Measurements from ENCODE around the gene DUSP22.
"Not testable (repeated sequence)": the region's sequence is repeated elsewhere in the genome, so short reads cannot be mapped to it uniquely, and the experiment has no call there.

The DUSP22 gene, protein sequence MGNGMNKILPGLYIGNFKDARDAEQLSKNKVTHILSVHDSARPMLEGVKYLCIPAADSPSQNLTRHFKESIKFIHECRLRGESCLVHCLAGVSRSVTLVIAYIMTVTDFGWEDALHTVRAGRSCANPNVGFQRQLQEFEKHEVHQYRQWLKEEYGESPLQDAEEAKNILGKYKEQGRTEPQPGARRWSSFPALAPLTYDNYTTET

DNA sequence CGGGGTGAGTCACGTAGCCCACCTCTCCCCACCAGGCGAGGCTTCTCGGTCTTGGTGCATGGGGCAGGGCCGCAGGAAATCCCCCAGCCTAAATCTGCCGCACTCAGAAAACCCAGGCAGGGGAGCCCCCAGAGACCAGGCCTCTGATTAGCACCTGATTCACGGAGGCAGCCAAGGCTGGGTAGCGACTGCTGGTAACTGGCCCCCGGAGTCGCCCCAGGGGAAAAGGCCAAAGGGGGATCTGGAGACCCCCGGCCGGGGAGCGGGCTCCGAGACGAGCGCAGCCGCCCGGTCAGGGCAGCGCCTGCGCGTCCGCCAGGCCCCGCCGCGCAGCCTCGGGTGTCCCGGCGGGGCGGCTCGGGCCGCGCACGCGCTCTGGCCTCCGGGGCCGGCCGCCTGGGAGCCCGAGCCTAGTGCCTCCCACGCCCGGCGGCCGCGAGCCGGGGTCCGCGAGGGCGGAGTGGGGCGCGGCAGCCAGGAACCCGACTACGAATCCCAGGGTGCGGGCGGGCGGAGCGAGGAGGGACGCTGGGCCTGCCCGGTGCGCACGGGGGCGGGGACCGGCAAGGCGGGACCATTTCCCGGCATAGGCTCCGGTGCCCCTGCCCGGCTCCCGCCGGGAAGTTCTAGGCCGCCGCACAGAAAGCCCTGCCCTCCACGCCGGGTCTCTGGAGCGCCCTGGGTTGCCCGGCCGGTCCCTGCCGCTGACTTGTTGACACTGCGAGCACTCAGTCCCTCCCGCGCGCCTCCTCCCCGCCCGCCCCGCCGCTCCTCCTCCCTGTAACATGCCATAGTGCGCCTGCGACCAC, at the start of gene DUSP22:
Gene DUSP22 (plus strand): TSS at position 791 of the 809 bp plus-strand sequence. CDS start 53 bp downstream, outside the sequence.
- peak; percentile 47 for DNase-seq (ENCODE audit: low read depth, low spot score)

DNA sequence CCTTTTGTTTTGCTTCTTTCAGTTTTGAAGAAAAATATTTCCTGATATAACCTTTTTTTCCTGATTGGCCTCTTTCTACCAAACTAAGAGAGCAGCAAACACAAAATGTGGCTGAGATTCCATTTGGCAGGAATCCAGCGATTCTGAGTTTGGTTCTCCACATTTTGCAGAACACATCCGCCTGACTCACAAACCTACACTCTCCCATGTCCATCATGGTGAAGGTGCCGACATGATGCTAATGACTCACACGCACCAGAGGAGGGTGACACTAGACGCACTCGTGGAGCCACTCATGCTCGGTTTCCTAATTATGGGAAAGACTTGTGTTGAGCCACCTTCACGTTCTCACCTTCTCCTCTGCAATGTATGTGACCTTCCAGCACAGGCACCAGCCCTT, 45.9 kb upstream of the DUSP22 start:
- no peak for DNase-seq (ENCODE audit: low read depth, low spot score)

- no peak for DNase-seq (ENCODE audit: low read depth, low spot score)
These were observed 44.9 kb upstream of the DUSP22 start for GRCh38 chr6:247351-247750.

DNA sequence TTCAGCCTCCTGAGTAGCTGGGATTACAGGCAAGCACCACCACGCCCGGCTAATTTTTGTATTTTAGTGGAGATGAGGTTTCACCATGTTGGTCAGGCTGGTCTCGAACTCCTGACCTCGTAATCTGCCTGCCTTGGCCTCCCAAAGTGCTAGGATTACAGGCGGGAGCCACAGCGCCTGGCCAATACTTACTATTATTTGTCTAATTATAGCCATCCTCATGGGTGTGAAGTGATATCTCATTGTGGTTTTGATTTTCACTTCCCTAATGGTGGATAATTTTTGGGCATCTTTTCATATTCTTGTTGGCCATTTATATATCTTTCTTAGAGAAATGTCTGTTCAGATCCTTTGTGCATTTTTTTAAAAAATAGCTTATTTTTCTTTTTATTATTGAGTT, 44.2 kb upstream of the DUSP22 start:
- not testable (repeated sequence) for DNase-seq (ENCODE audit: low read depth, low spot score)

- DNase-seq (ENCODE audit: low read depth, low spot score), result no peak
These were observed 41.6 kb upstream of the DUSP22 start for GRCh38 chr6:250676-251075.

GRCh38 chr6:251920-252319, 40.4 kb upstream of the DUSP22 start:
- DNase-seq (ENCODE audit: low read depth, low spot score), result no peak

GRCh38 chr6:252775-253535, 39.3 kb upstream of the DUSP22 start:
- no peak for DNase-seq (ENCODE audit: low read depth, low spot score)

DNA sequence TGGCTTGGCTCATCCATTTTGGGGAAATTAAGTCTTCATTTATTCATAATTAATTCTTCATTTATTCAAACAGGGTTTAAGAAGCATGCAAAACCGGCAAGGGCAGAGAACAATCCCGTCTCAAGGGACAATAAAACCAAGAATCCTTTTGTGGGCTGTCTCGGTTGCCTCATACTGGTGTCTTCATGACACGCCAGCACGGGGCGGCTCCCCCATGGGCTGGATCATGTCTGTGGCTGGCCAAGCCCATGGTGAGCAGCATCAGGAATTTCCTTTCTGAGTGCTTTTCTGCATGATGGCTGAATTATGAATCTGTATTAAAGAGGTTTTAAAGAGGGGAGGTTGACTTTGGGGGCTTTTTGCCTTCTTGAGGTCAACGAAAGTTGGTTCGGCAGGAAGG, 38.3 kb upstream of the DUSP22 start:
- no peak for DNase-seq (ENCODE audit: low read depth, low spot score)

DNA sequence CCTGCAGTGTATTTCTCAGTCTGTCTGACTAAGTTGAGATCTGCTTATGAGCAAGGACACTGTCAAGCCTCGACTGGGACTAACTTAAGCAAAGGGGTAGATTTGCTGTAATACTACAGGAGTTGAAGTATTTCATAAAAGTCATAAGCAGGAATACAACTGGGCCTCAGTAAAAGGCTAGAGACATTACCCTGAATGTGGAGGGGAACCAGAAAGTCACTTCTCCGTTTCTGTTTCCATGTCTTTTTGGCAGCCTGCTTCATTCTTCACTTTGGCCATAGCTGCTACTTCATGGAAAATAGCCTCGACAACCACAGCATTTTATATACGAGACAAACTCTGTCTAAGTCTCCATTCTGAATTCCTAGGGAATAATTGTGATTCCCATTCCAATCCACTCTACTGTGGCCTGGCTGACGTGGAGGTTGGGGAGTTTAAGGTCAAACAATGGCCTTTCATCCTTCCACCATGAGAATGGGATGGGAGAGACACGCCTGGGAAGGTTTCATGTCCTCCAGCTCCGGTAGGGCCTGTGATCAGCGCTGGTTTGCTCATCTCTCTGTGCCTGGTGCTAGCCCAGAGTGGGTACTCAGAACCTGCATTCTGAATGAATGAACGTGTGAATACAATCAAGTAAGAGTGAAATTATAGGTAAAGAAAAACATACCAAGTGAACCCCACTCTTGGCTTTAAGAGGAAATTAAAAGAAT, 37.1 kb upstream of the DUSP22 start:
- DNase-seq (ENCODE audit: low read depth, low spot score), result no peak

DNA sequence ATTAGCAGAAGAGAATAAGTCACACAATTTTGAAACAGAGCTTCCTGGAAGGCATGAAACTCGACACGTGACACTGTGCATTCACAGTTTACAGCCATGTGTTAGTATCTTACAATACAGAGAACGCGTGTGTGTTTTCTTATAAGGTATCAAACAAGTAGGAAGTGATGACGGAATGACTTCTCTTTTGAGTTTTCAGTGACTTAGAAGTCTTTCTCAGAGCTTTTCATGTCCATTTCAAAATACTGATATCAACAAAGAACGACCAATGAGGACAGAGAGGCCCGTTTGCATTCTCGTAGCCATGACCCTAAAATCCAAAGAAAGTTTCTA, 36.6 kb upstream of the DUSP22 start:
- no peak for DNase-seq (ENCODE audit: low read depth, low spot score)

DNA sequence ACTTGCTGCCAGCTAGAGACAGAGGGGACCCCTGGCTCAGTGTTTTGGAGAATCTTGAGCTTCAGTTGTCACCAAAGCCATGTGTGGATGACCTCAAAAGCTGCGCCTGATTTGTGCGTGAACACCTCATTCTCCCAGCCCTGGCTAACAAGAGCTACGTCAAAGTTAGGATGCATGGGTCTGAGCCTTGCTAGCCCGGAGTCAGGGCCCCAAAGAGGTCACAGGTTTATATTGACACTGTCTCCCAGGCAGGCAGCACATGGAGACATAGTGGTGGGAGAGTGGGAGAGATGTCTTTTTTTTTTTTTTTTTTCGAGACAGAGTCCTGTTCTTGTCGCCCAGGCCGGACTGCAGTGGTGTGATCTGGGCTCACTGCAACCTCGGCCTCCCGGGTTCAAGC, 36.1 kb upstream of the DUSP22 start:
- DNase-seq (ENCODE audit: low read depth, low spot score), result no peak

DNA sequence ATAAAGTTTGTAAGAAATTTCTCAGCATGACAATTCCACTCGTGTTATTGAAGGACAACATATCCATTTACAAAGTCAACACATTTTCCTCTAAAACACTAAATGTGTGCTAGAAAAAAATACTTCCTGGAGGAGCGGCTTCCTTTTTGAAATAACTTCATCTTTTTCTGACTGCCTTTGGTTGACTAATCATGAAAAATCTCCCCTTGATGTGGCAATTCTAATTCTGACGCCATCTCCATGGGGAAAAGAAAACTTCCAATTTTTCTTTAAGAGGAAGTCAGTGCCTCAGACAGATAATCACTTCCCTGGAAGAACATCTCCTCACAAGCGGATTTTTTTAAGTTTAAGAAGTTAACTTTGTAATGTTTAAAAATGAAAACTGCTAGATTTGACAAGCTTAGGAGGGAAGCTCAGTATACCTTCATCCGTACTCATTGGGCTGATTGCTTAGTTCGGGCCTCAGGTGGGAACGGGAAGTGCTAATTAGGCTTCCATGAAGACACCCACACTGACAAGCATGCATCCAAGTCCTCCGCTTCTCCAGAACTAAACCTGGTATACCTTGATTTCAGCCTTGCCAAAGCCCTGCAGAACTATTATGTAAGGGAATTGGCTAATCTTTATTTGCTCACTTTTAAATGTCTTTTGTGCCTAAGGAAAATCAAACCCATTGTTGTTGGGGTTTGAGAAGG, 35.1 kb upstream of the DUSP22 start:
- no peak for DNase-seq (ENCODE audit: low read depth, low spot score)

- no peak for DNase-seq (ENCODE audit: low read depth, low spot score)
These were observed 34.5 kb upstream of the DUSP22 start for GRCh38 chr6:257774-258173.

DNA sequence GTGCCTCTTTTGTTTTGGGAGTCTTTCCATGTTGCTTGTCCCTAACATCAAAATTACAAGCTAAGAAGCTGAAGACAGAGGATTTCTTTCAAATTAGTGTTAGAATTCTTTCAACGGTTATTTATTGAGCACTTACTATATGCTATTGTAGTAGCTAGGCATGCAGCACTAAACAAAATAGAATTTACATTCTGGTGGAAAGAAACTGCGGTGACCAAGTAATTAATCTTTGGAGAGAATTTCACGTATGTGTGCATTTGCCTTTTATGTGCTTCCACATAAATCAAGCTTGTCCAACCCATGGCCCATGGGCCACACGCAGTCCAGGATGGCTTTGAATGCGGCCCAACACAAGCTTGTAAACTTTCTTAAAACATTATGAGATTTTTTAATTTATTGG, 33.0 kb upstream of the DUSP22 start:
- DNase-seq (ENCODE audit: low read depth, low spot score), result no peak

DNA sequence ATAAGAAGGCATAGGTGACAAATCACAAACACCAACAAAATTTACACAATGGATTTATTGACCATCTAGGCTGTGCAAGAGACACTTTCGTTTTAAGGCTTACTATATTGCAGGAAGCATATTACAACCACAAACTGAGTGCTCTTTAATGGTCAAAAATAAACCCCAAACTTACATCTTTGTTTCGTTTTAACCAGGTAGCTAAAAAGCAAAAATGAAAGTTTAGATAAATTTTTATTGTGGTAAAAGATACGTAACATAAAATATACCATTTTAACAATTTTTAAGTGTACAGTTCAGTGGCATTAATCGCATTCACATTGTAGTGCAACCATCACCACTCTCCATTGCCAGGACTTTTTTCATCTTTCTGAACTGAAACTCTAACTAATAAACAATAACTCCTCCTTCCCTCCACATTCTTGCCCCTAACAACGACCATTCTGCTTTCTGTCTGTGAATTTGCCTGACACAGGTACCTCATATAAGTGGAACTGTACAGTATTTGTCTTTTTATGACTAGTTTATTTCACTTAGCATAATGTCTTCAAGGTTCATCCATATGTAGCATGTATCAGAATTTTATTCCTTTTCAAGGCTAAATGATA, 32.3 kb upstream of the DUSP22 start:
- DNase-seq (ENCODE audit: low read depth, low spot score), result no peak

DNA sequence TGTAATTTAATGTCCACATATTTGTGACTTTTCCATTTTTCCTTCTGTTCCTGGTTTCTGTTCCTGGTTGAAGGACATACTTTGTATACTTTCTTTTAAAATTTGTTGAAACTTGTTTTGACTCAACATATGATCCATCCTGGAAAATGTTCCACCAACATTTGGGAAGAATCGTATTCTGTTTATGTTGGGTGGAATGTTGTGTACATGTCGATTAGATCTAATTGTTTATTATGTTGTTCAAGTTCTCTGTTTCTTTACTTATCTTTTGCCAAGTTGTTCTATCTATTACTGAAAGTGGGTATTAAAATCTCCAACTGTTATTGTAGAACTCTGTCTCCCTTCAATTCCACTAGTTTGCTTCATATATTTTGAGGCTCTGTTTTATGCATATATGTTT, 27.7 kb upstream of the DUSP22 start:
- DNase-seq (ENCODE audit: low read depth, low spot score), result no peak

DNA sequence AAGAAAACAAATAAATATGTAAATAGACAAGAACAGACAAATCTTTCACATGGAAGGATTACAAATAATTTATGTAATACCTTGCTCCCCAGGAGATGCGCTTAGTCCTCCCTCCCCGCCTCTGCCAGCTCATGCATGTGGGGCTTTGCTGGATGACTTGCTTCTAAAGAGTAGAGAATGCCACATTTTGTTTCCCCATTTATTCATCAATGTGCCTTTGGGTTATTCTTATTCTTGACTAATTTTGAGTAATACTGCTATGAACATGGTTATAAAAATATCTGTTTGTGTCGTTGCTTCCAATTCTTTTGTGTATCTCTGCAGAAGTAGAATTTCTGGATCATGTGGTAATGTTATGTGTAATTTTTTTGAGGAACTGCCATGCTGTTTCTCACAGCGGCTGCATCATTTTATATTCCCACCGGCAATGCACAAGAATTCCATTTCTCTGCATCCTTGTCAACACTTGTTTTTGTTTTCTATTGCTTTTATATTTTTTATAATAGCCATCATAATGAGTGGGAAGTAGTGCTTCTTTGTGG, 23.8 kb upstream of the DUSP22 start:
- DNase-seq (ENCODE audit: low read depth, low spot score), result no peak

- DNase-seq (ENCODE audit: low read depth, low spot score), result no peak
These were observed 18.7 kb upstream of the DUSP22 start for GRCh38 chr6:273551-274058.

- no peak for DNase-seq (ENCODE audit: low read depth, low spot score)
These were observed 14.5 kb upstream of the DUSP22 start for GRCh38 chr6:277746-278145.

GRCh38 chr6:278494-278893, 13.8 kb upstream of the DUSP22 start:
- DNase-seq (ENCODE audit: low read depth, low spot score), result no peak

All from activated naive CD8-positive, alpha-beta T cell treated with anti-CD3 and anti-CD28 coated beads, Interleukin-2, amount 50 U/mL, for 16 hours (primary cell).